T-helper 22 cell (primary cell): ENCODE data around the gene RNF144B.
"Not testable (repeated sequence)": the region's sequence is repeated elsewhere in the genome, so short reads cannot be mapped to it uniquely, and the experiment has no call there.

Experiments used
- DNase-seq: peaks from one replicate; pipeline ENCODE4 v3.0.0-alpha.2; 2020; ENCODE audit warnings: low read depth

RNF144B gene

GRCh38 chr6:18371656-18372055, 15.5 kb upstream of the RNF144B start:
- no peak for DNase-seq

GRCh38 chr6:18380158-18380836, 6.9 kb upstream of the RNF144B start:
- DNase-seq: no peak

- no peak for DNase-seq
Observed at GRCh38 chr6:18380851-18381250, 6.3 kb upstream of the RNF144B start.

- no peak for DNase-seq
Observed at GRCh38 chr6:18383441-18383840, 3.7 kb upstream of the RNF144B start.

GRCh38 chr6:18384621-18385020, 2.5 kb upstream of the RNF144B start:
- DNase-seq: no peak

GRCh38 chr6:18386298-18386976, 713 bp upstream of the RNF144B start:
- no peak for DNase-seq

GRCh38 chr6:18388271-18388670, 1.1 kb downstream of the RNF144B start:
- DNase-seq: no peak

GRCh38 chr6:18388942-18389341, 1.8 kb downstream of the RNF144B start:
- no peak for DNase-seq

- DNase-seq: no peak
Observed at GRCh38 chr6:18389479-18389878, 2.3 kb downstream of the RNF144B start.

GRCh38 chr6:18390476-18390875, 3.3 kb downstream of the RNF144B start:
- no peak for DNase-seq

GRCh38 chr6:18391023-18391422, 3.9 kb downstream of the RNF144B start:
- DNase-seq: no peak

- DNase-seq: no peak
Observed at GRCh38 chr6:18392346-18392877, 5.3 kb downstream of the RNF144B start.

GRCh38 chr6:18393698-18394097, 6.5 kb downstream of the RNF144B start:
- DNase-seq: no peak

GRCh38 chr6:18395177-18395855, 8.2 kb downstream of the RNF144B start:
- no peak for DNase-seq

- no peak for DNase-seq
Observed at GRCh38 chr6:18395856-18396197, 8.7 kb downstream of the RNF144B start.

GRCh38 chr6:18397701-18398100, 10.6 kb downstream of the RNF144B start:
- DNase-seq: no peak

- DNase-seq: not testable (repeated sequence)
Observed at GRCh38 chr6:18398225-18398624, 11.1 kb downstream of the RNF144B start.

GRCh38 chr6:18400831-18401446, 13.8 kb downstream of the RNF144B start:
- no peak for DNase-seq

- DNase-seq: not testable (repeated sequence)
Observed at GRCh38 chr6:18404965-18405364, 17.8 kb downstream of the RNF144B start.

GRCh38 chr6:18405477-18406293, 18.5 kb downstream of the RNF144B start:
- no peak for DNase-seq

GRCh38 chr6:18406955-18407749, 20.0 kb downstream of the RNF144B start:
- DNase-seq: no peak
